Stimulated activated effector memory CD8-positive, alpha-beta T cell treated with anti-CD3 and anti-CD28 coated beads, Interleukin-12 subunit alpha, Interleukin-12 subunit beta, amount 100 ng/mL, for 72 hours (primary cell): ENCODE data around the gene NDUFA11.

Source experiments
- ATAC-seq: fragments of 150-1000 bp; cut with Tn5 transposase; 2 replicates; pipeline ENCODE4 v1.10.0; 2021
- DNase-seq, 2 donors: peaks; one replicate each; pipeline ENCODE4 v3.0.0; 2021 to 2022; ENCODE audit warnings: low spot score in 2 of 2
- H3K27ac Mint-ChIP-seq: one replicate; pipeline ENCODE4 v1.8.0; 2022; ENCODE audit warnings: mild to moderate bottlenecking, mixed read lengths
- H3K36me3 Mint-ChIP-seq: one replicate; pipeline ENCODE4 v1.8.0; 2022; ENCODE audit warnings: mild to moderate bottlenecking, mixed read lengths
- H3K4me1 Mint-ChIP-seq: one replicate; pipeline ENCODE4 v1.8.0; 2022; ENCODE audit warnings: mixed read lengths
- H3K4me3 Mint-ChIP-seq: one replicate; pipeline ENCODE4 v1.8.0; 2022; ENCODE audit warnings: mild to moderate bottlenecking, mixed read lengths
- H3K9me3 Mint-ChIP-seq: one replicate; pipeline ENCODE4 v1.8.0; 2022; ENCODE audit warnings: mixed read lengths

NDUFA11 gene

GRCh38 chr19:5921516-5922160, 18.0 kb upstream of the NDUFA11 start:
- H3K4me3 Mint-ChIP-seq, result no peak overlapping the region
- ATAC-seq (no peak), DNase-seq (no peak)
- no peaks in the 10 kb centered on the region for H3K9me3 Mint-ChIP-seq
- H3K36me3 Mint-ChIP-seq, result peaks cover 99% of the 10 kb centered on the region
- H3K4me1 Mint-ChIP-seq, result no peaks in the 10 kb centered on the region
- no peak overlapping the region for H3K27ac Mint-ChIP-seq

- DNase-seq (no peak), ATAC-seq (no peak)
- no peaks in the 10 kb centered on the region for H3K4me1 Mint-ChIP-seq
- H3K4me3 Mint-ChIP-seq, result no peak overlapping the region
- H3K36me3 Mint-ChIP-seq, result peaks cover 82% of the 10 kb centered on the region
- H3K27ac Mint-ChIP-seq, result peak overlapping the region; percentile 70
- no peaks in the 10 kb centered on the region for H3K9me3 Mint-ChIP-seq
These were observed 15.0 kb upstream of the NDUFA11 start for GRCh38 chr19:5918463-5919079.

GRCh38 chr19:5917431-5918107, 14.0 kb upstream of the NDUFA11 start:
- Mint-ChIP-seq H3K4me3 (no peak overlapping the region), H3K4me1 (no peaks in the 10 kb centered on the region), H3K27ac (peak overlapping the region; percentile 78), H3K9me3 (no peaks in the 10 kb centered on the region), H3K36me3 (peaks cover 72% of the 10 kb centered on the region)
- DNase-seq (no peak), ATAC-seq (no peak)

GRCh38 chr19:5916181-5916708, 12.7 kb upstream of the NDUFA11 start:
- Mint-ChIP-seq H3K36me3 (peaks cover 58% of the 10 kb centered on the region), H3K27ac (peak overlapping the region; percentile 78), H3K4me1 (no peaks in the 10 kb centered on the region), H3K4me3 (no peak overlapping the region), H3K9me3 (no peaks in the 10 kb centered on the region)
- ATAC-seq (no peak), DNase-seq (no peak)

- Mint-ChIP-seq H3K4me1 (no peaks in the 10 kb centered on the region), H3K36me3 (peaks cover 54% of the 10 kb centered on the region), H3K4me3 (no peak overlapping the region), H3K27ac (no peak overlapping the region), H3K9me3 (no peaks in the 10 kb centered on the region)
- ATAC-seq (no peak), DNase-seq (no peak)
These were observed 12.2 kb upstream of the NDUFA11 start for GRCh38 chr19:5915782-5916165.

GRCh38 chr19:5914946-5915781, 11.6 kb upstream of the NDUFA11 start:
- Mint-ChIP-seq H3K4me1 (no peaks in the 10 kb centered on the region), H3K4me3 (no peak overlapping the region), H3K36me3 (peaks cover 48% of the 10 kb centered on the region), H3K9me3 (no peaks in the 10 kb centered on the region), H3K27ac (no peak overlapping the region)
- DNase-seq, result no peak
- ATAC-seq, result no peak

- Mint-ChIP-seq H3K4me3 (no peak overlapping the region), H3K36me3 (peaks cover 40% of the 10 kb centered on the region), H3K27ac (no peak overlapping the region), H3K9me3 (no peaks in the 10 kb centered on the region), H3K4me1 (no peaks in the 10 kb centered on the region)
- DNase-seq, result no peak
- no peak for ATAC-seq
These were observed 10.8 kb upstream of the NDUFA11 start for GRCh38 chr19:5914358-5914774.

GRCh38 chr19:5913739-5914357, 10.3 kb upstream of the NDUFA11 start, which contains the start of gene CAPS:
Gene CAPS, plus strand, starts transcription at chr19:5914254. Its CDS starts 153 bp downstream, at chr19:5914407.
- Mint-ChIP-seq H3K36me3 (peaks cover 34% of the 10 kb centered on the region), H3K27ac (no peak within 1 kb of the TSS)
- DNase-seq, result no peak

GRCh38 chr19:5911366-5911765, 7.8 kb upstream of the NDUFA11 start:
- DNase-seq, result no peak
- peaks cover 11% of the 10 kb centered on the region for H3K4me1 Mint-ChIP-seq
- H3K27ac Mint-ChIP-seq, result no peak overlapping the region
- no peaks in the 10 kb centered on the region for H3K9me3 Mint-ChIP-seq
- peaks cover 11% of the 10 kb centered on the region for H3K36me3 Mint-ChIP-seq
- no peak overlapping the region for H3K4me3 Mint-ChIP-seq
- no peak for ATAC-seq

More at GRCh38 chr19:5913739-5914357, 10.3 kb upstream of the NDUFA11 start, which contains the start of gene CAPS:
- no peak within 1 kb of the TSS for H3K4me3 Mint-ChIP-seq
- H3K9me3 Mint-ChIP-seq, result no peaks in the 10 kb centered on the region
- H3K4me1 Mint-ChIP-seq, result no peaks in the 10 kb centered on the region
- ATAC-seq, result peak; percentile 5

- H3K27ac Mint-ChIP-seq, result no peak overlapping the region
- H3K4me3 Mint-ChIP-seq, result no peak overlapping the region
- peaks cover 15% of the 10 kb centered on the region for H3K4me1 Mint-ChIP-seq
- peaks cover 3% of the 10 kb centered on the region for H3K36me3 Mint-ChIP-seq
- ATAC-seq (no peak), DNase-seq (no peak)
- no peaks in the 10 kb centered on the region for H3K9me3 Mint-ChIP-seq
These were observed 7.0 kb upstream of the NDUFA11 start for GRCh38 chr19:5910638-5910907.

GRCh38 chr19:5908773-5909442, 5.3 kb upstream of the NDUFA11 start:
- Mint-ChIP-seq H3K4me1 (peaks cover 16% of the 10 kb centered on the region), H3K36me3 (peaks cover 7% of the 10 kb centered on the region), H3K27ac (no peak overlapping the region), H3K9me3 (no peaks in the 10 kb centered on the region), H3K4me3 (no peak overlapping the region)
- DNase-seq (no peak), ATAC-seq (no peak)

GRCh38 chr19:5907241-5907640, 3.7 kb upstream of the NDUFA11 start:
- ATAC-seq, result no peak
- Mint-ChIP-seq H3K4me3 (peak overlapping the region; percentile 28), H3K36me3 (peaks cover 21% of the 10 kb centered on the region), H3K4me1 (peaks cover 28% of the 10 kb centered on the region), H3K9me3 (no peaks in the 10 kb centered on the region), H3K27ac (peak overlapping the region; percentile 35)
- no peak for DNase-seq

GRCh38 chr19:5905114-5905778, 1.7 kb upstream of the NDUFA11 start:
- no peak for ATAC-seq
- peaks cover 38% of the 10 kb centered on the region for H3K4me1 Mint-ChIP-seq

More at GRCh38 chr19:5905114-5905778, 1.7 kb upstream of the NDUFA11 start:
- Mint-ChIP-seq H3K36me3 (peaks cover 41% of the 10 kb centered on the region), H3K9me3 (no peaks in the 10 kb centered on the region), H3K4me3 (peak overlapping the region; percentile 99), H3K27ac (peak overlapping the region; percentile 100)
- no peak for DNase-seq
